ENCODE measurements around the gene DYNLT3. TPM values are rescaled to one million over a fixed set of nuclear protein-coding genes. Genes with fewer than 3 reads are reported as not detected.

DYNLT3 gene
- polyA plus RNA-seq (2013, experiment 1 of 2), result 24.0 TPM
- polyA plus RNA-seq (2013, experiment 2 of 2), result 25.5 TPM

- Histone ChIP-seq H4K8ac (ENCODE audit: low read length) (peak within 1 kb of the TSS; percentile 72), H3K9me3 (ENCODE audit: control insufficient read depth, low read length) (no peaks in the 10 kb centered on the region), H2AK5ac (ENCODE audit: low read length, severe bottlenecking) (no peak within 1 kb of the TSS), H3K9ac (ENCODE audit: low read length) (peak within 1 kb of the TSS; percentile 91), H3K79me1 (replicated peaks; ENCODE audit: low read length, poor library complexity, severe bottlenecking) (no peaks in the 10 kb centered on the region), H2BK12ac (ENCODE audit: low read length in 2 of 2) (no peak within 1 kb of the TSS), H3K27ac (ENCODE audit: low read length, poor library complexity, severe bottlenecking) (no peak within 1 kb of the TSS), H3K14ac (ENCODE audit: low read length in 2 of 2) (no peak within 1 kb of the TSS), H3K4ac (ENCODE audit: low read depth in 1 of 2, low read length in 2 of 2) (no peak within 1 kb of the TSS), H3K4me1 (ENCODE audit: control insufficient read depth, insufficient read depth, low read depth, low read length) (no peaks in the 10 kb centered on the region), H2BK5ac (ENCODE audit: low read depth, low read length, poor library complexity, severe bottlenecking) (no peak within 1 kb of the TSS), H3K18ac (ENCODE audit: low read depth in 1 of 2, low read length in 2 of 2) (peak within 1 kb of the TSS; percentile 54 to 72), H3K23ac (ENCODE audit: low read length in 2 of 2) (no peak within 1 kb of the TSS), H4K91ac (ENCODE audit: low read length) (peak within 1 kb of the TSS; percentile 39), H2AFZ (ENCODE audit: low read depth, low read length) (peak within 1 kb of the TSS; percentile 3), H2BK15ac (ENCODE audit: low read depth, poor library complexity, severe bottlenecking) (peak within 1 kb of the TSS; percentile 83), H3K36me3 (ENCODE audit: control insufficient read depth in 1 of 2, insufficient read depth in 2 of 2, low read depth in 1 of 2, low read length in 2 of 2) (peaks cover 0 to 6% of the 10 kb centered on the region in 2 experiments), H3K27me3 (ENCODE audit: control insufficient read depth in 1 of 2, insufficient read depth in 1 of 2, low read length in 2 of 2) (no peaks in the 10 kb centered on the region), H2BK120ac (ENCODE audit: low read depth, low read length) (peak within 1 kb of the TSS; percentile 85), H3K4me3 (ENCODE audit: insufficient read depth in 1 of 2, low read depth in 1 of 2, low read length in 2 of 2) (peak within 1 kb of the TSS; percentile 39 to 80), H3K4me2 (ENCODE audit: low read length, poor library complexity, severe bottlenecking) (no peak within 1 kb of the TSS)
- peak; percentile 77 for DNase-seq
- WGBS, result 0% methylated on average over 28 of the region's 67 CpGs
Measured at GRCh38 chrX:37846934-37847732, at the start of gene DYNLT3. DYNLT3 (minus strand) TSS chrX:37847571; CDS start chrX:37847510, 61 bp downstream.

GRCh38 chrX:37896511-37896890 lies 49.1 kb upstream of the DYNLT3 start:
- Histone ChIP-seq H2BK15ac (ENCODE audit: low read depth, poor library complexity, severe bottlenecking) (no peak overlapping the region), H3K4me3 (ENCODE audit: insufficient read depth in 1 of 2, low read depth in 1 of 2, low read length in 2 of 2) (no peak overlapping the region), H2BK5ac (ENCODE audit: low read depth, low read length, poor library complexity, severe bottlenecking) (no peak overlapping the region), H3K79me1 (replicated peaks; ENCODE audit: low read length, poor library complexity, severe bottlenecking) (no peaks in the 10 kb centered on the region), H3K14ac (ENCODE audit: low read length in 2 of 2) (no peak overlapping the region), H3K4me2 (ENCODE audit: low read length, poor library complexity, severe bottlenecking) (no peak overlapping the region), H3K4me1 (ENCODE audit: control insufficient read depth, insufficient read depth, low read depth, low read length) (no peaks in the 10 kb centered on the region), H4K8ac (ENCODE audit: low read length) (no peak overlapping the region), H3K9ac (ENCODE audit: low read length) (no peak overlapping the region), H3K4ac (ENCODE audit: low read depth in 1 of 2, low read length in 2 of 2) (no peak overlapping the region), H2BK12ac (ENCODE audit: low read length in 2 of 2) (no peak overlapping the region), H4K91ac (ENCODE audit: low read length) (no peak overlapping the region), H3K9me3 (ENCODE audit: control insufficient read depth, low read length) (no peaks in the 10 kb centered on the region), H2AK5ac (ENCODE audit: low read length, severe bottlenecking) (no peak overlapping the region), H3K36me3 (ENCODE audit: control insufficient read depth in 1 of 2, insufficient read depth in 2 of 2, low read depth in 1 of 2, low read length in 2 of 2) (no peaks in the 10 kb centered on the region), H2BK120ac (ENCODE audit: low read depth, low read length) (no peak overlapping the region), H3K27ac (ENCODE audit: low read length, poor library complexity, severe bottlenecking) (no peak overlapping the region), H3K23ac (ENCODE audit: low read length in 2 of 2) (no peak overlapping the region), H3K18ac (ENCODE audit: low read depth in 1 of 2, low read length in 2 of 2) (no peak overlapping the region), H2AFZ (ENCODE audit: low read depth, low read length) (no peak overlapping the region), H3K27me3 (ENCODE audit: control insufficient read depth in 1 of 2, insufficient read depth in 1 of 2, low read length in 2 of 2) (no peaks in the 10 kb centered on the region)
- 87% methylated on average over 1 of the region's 1 CpG for WGBS
- no peak for DNase-seq

- no peak overlapping the region for H2BK15ac ChIP-seq (ENCODE audit: low read depth, poor library complexity, severe bottlenecking)
- H3K36me3 ChIP-seq (ENCODE audit: control insufficient read depth in 1 of 2, insufficient read depth in 2 of 2, low read depth in 1 of 2, low read length in 2 of 2), result no peaks in the 10 kb centered on the region
- no peaks in the 10 kb centered on the region for H3K4me1 ChIP-seq (ENCODE audit: control insufficient read depth, insufficient read depth, low read depth, low read length)
- no peak overlapping the region for H3K14ac ChIP-seq (ENCODE audit: low read length in 2 of 2)
- no peak overlapping the region for H4K8ac ChIP-seq (ENCODE audit: low read length)
- no peak overlapping the region for H3K4ac ChIP-seq (ENCODE audit: low read depth in 1 of 2, low read length in 2 of 2)
- no peak overlapping the region for H2BK120ac ChIP-seq (ENCODE audit: low read depth, low read length)
- no peak overlapping the region for H3K18ac ChIP-seq (ENCODE audit: low read depth in 1 of 2, low read length in 2 of 2)
- no peak overlapping the region for H3K4me2 ChIP-seq (ENCODE audit: low read length, poor library complexity, severe bottlenecking)
- H3K23ac ChIP-seq (ENCODE audit: low read length in 2 of 2), result no peak overlapping the region
- H3K27ac ChIP-seq (ENCODE audit: low read length, poor library complexity, severe bottlenecking), result no peak overlapping the region
- no peak overlapping the region for H3K9ac ChIP-seq (ENCODE audit: low read length)
- no peak overlapping the region for H2AFZ ChIP-seq (ENCODE audit: low read depth, low read length)
- no peak overlapping the region for H2BK12ac ChIP-seq (ENCODE audit: low read length in 2 of 2)
- no peak overlapping the region for H4K91ac ChIP-seq (ENCODE audit: low read length)
- no peaks in the 10 kb centered on the region for H3K27me3 ChIP-seq (ENCODE audit: control insufficient read depth in 1 of 2, insufficient read depth in 1 of 2, low read length in 2 of 2)
- no peaks in the 10 kb centered on the region for H3K79me1 ChIP-seq (replicated peaks; ENCODE audit: low read length, poor library complexity, severe bottlenecking)
- H3K9me3 ChIP-seq (ENCODE audit: control insufficient read depth, low read length), result no peaks in the 10 kb centered on the region
- DNase-seq, result no peak
- no peak overlapping the region for H2BK5ac ChIP-seq (ENCODE audit: low read depth, low read length, poor library complexity, severe bottlenecking)
- no peak overlapping the region for H3K4me3 ChIP-seq (ENCODE audit: insufficient read depth in 1 of 2, low read depth in 1 of 2, low read length in 2 of 2)
- H2AK5ac ChIP-seq (ENCODE audit: low read length, severe bottlenecking), result no peak overlapping the region
Measured at GRCh38 chrX:37895795-37896510, 48.6 kb upstream of the DYNLT3 start.

- no peak overlapping the region for H2BK5ac ChIP-seq (ENCODE audit: low read depth, low read length, poor library complexity, severe bottlenecking)
- H3K23ac ChIP-seq (ENCODE audit: low read length in 2 of 2), result no peak overlapping the region
- H2BK120ac ChIP-seq (ENCODE audit: low read depth, low read length), result no peak overlapping the region
- no peak overlapping the region for H3K18ac ChIP-seq (ENCODE audit: low read depth in 1 of 2, low read length in 2 of 2)
- H3K4me2 ChIP-seq (ENCODE audit: low read length, poor library complexity, severe bottlenecking), result no peak overlapping the region
- 75% methylated on average over 3 of the region's 3 CpGs for WGBS
- H2AK5ac ChIP-seq (ENCODE audit: low read length, severe bottlenecking), result no peak overlapping the region
- H3K9ac ChIP-seq (ENCODE audit: low read length), result no peak overlapping the region
- no peak overlapping the region for H2AFZ ChIP-seq (ENCODE audit: low read depth, low read length)
- no peaks in the 10 kb centered on the region for H3K36me3 ChIP-seq (ENCODE audit: control insufficient read depth in 1 of 2, insufficient read depth in 2 of 2, low read depth in 1 of 2, low read length in 2 of 2)
- DNase-seq, result no peak
- no peak overlapping the region for H2BK15ac ChIP-seq (ENCODE audit: low read depth, poor library complexity, severe bottlenecking)
- H3K4me1 ChIP-seq (ENCODE audit: control insufficient read depth, insufficient read depth, low read depth, low read length), result no peaks in the 10 kb centered on the region
- no peaks in the 10 kb centered on the region for H3K9me3 ChIP-seq (ENCODE audit: control insufficient read depth, low read length)
- H3K4me3 ChIP-seq (ENCODE audit: insufficient read depth in 1 of 2, low read depth in 1 of 2, low read length in 2 of 2), result no peak overlapping the region
- H3K14ac ChIP-seq (ENCODE audit: low read length in 2 of 2), result no peak overlapping the region
- no peak overlapping the region for H4K8ac ChIP-seq (ENCODE audit: low read length)
- H3K27ac ChIP-seq (ENCODE audit: low read length, poor library complexity, severe bottlenecking), result no peak overlapping the region
- H3K27me3 ChIP-seq (ENCODE audit: control insufficient read depth in 1 of 2, insufficient read depth in 1 of 2, low read length in 2 of 2), result no peaks in the 10 kb centered on the region
- no peak overlapping the region for H2BK12ac ChIP-seq (ENCODE audit: low read length in 2 of 2)
- H4K91ac ChIP-seq (ENCODE audit: low read length), result no peak overlapping the region
- no peaks in the 10 kb centered on the region for H3K79me1 ChIP-seq (replicated peaks; ENCODE audit: low read length, poor library complexity, severe bottlenecking)
- H3K4ac ChIP-seq (ENCODE audit: low read depth in 1 of 2, low read length in 2 of 2), result no peak overlapping the region
Measured at GRCh38 chrX:37894725-37895124, 47.4 kb upstream of the DYNLT3 start.

Data from mesenchymal stem cell (in vitro differentiated cells and primary cell).